Stimulated activated CD8-positive, alpha-beta memory T cell treated with anti-CD3 and anti-CD28 coated beads, Interleukin-7, amount 100 ng/mL, for 1 hour (primary cell): ENCODE measurements around the gene CUTA.
"Not testable (repeated sequence)": the region's sequence is repeated elsewhere in the genome, so short reads cannot be mapped to it uniquely, and the experiment has no call there.

Experiments
- DNase-seq, 2 donors: peaks; one replicate each; pipeline ENCODE4 v3.0.0-alpha.2; 2020; ENCODE audit warnings: low read depth in 2 of 2

CUTA gene

GRCh38 chr6:33367715-33368025, 50.2 kb downstream of the CUTA start:
- not testable (repeated sequence) for DNase-seq

DNA sequence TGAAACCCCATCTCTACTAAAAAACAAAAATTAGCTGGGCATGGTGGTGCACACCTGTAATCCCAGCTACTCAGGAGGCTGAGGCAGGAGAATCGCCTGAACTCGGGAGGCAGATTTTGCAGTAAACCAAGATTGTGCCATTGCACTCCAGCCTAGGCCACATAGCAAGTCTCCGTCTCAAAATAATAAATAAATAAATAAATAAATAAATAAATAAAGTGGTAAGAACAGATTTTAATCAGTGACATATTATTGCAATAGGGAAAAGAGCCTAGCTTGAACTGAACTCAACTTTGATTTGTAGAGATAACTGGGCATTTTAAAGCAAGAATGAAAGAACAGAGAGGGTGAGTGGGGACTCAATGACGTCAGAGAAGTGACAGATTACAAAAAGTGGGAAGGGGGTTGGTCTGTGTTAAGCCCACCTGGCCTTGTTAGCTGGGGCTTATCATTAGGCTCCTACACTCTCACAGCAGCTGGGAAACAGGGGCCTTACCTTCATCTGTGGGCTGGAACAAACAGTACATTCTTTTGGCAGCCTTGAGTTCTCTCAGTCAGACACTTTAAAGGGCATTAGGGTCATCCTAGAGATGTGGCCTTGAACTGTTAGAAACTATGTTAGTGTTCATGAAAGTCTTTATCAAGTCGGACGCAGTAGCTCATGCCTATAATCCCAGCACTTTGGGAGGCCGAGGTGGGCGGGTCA, 50.7 kb downstream of the CUTA start:
- no peak for DNase-seq
